ENCODE data around the gene NR1H2. TPM values are rescaled to one million over a fixed set of nuclear protein-coding genes. Genes with fewer than 3 reads are reported as not detected.
"Not testable (repeated sequence)": the region's sequence is repeated elsewhere in the genome, so short reads cannot be mapped to it uniquely, and the experiment has no call there.

Gene NR1H2
- polyA plus RNA-seq, 1 experiment, result 23.7 TPM

DNA sequence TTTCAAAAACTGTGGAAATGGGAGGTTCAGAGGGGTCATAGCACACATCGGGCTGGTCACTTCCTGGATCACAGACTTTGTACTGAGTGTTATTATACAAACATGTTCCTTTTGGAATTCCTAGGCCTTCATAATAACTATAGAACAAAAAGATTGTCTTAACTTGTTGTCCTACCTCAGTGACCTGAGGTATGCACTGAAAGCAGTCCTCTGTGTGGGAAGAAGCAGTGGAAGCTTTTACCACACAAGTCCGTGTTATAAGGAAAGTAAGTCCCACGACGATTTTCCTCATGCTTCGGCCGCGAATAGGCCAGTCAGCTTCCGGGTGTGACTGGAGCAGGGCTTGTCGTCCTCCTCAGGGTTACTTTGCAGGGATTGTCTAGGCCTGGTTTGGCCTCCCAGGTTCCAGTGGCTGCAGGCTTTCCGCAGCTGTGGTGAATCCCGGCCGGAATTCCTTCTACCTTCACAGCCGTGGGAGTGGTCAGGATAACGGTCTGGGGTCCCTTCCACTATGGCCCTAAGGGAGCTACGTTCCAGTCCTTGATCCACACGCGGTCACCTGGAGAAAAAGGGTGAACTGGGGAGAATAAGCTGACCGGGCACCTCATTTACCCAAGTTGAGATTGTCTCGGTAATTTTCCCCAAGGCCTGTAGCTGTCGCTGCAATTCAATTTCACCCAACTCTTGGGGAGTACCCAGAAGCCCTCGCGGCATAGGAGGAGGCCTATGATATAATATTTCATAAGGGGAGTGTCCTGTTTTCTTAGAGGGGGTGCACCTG is 26.8 kb upstream of the NR1H2 start:
- TF ChIP-seq CTCF (IDR thresholded peaks at IDR 0.05; ENCODE audit: low read depth, low read length), result no peak
- Histone ChIP-seq H3K27me3 (ENCODE audit: control insufficient read depth, insufficient read depth, low read length) (peaks cover 7% of the 10 kb centered on the region), H3K27ac (ENCODE audit: low read depth, low read length) (no peak overlapping the region), H3K4me3 (ENCODE audit: low read depth, low read length) (no peak overlapping the region), H3K9me3 (ENCODE audit: control insufficient read depth, insufficient read depth, low read length) (peaks cover 10% of the 10 kb centered on the region)
- ChIA-PET POLR2A (no interaction called here), CTCF (no interaction called here)
- no peak for DNase-seq (ENCODE audit: low read depth, low spot score)

DNA sequence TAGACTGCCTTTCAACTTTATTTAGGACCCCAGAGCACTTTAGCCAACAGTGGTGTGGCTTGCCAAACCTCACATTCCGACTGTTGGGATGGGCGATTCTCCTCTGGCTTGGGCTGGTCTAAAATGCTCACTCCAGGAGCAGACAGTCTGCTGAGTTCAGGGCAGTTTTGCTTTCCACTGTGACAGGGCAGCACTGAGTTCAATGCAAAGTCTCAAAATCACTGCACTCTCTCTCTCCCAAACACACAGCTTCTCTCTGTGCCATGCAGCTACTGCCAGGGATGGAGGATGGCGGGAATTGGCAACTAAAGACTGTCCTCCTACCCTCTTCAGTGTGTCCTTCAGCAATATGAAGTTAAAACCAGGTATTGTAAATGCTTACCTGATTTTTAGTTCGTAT is 24.0 kb upstream of the NR1H2 start:
- Histone ChIP-seq H3K27me3 (ENCODE audit: control insufficient read depth, insufficient read depth, low read length) (peaks cover 7% of the 10 kb centered on the region), H3K9me3 (ENCODE audit: control insufficient read depth, insufficient read depth, low read length) (0 out of 2 replicates have a peak, but pooled peaks cover under 1% of the 10 kb centered on the region), H3K4me3 (ENCODE audit: low read depth, low read length) (no peak overlapping the region), H3K27ac (ENCODE audit: low read depth, low read length) (no peak overlapping the region)
- DNase-seq (ENCODE audit: low read depth, low spot score), result no peak
- no peak for TF ChIP-seq CTCF (IDR thresholded peaks at IDR 0.05; ENCODE audit: low read depth, low read length)
- CTCF ChIA-PET, result no interaction called here
- POLR2A ChIA-PET, result no interaction called here

GRCh38 chr19:50353487-50353880 is 22.8 kb upstream of the NR1H2 start:
- H3K9me3 ChIP-seq (ENCODE audit: control insufficient read depth, insufficient read depth, low read length); H3K27ac ChIP-seq (ENCODE audit: low read depth, low read length); H3K4me3 ChIP-seq (ENCODE audit: low read depth, low read length); H3K27me3 ChIP-seq (ENCODE audit: control insufficient read depth, insufficient read depth, low read length); POLR2A ChIA-PET; DNase-seq (ENCODE audit: low read depth, low spot score): not testable (repeated sequence)
- CTCF ChIA-PET, result interaction anchor here (0.6 kb wide), 2 partner anchors 429 to 504 kb away, joined by 3 read pairs; no protein-coding TSS in a partner anchor

DNA sequence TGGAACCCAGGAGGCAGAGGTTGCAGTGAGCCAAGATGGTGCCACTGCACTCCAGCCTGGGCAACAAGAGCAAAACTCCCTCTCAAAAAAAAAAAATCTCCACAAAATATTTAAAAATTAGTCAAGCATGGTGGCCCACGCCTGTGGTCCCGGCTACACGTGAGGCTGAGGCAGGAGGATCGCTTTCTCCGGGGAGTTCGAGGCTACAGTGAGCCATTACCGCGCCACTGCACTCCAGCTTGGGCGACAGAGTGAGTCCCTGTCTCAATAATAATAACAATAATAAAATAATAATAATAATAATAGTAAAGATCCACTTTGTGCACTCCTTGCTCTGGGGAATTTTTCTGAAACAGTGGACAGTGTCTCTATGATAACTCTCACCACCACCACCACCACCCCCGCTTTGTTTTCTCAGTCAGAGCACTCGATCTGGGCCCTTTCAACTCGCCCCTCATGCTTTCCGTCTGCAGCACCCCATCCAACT is 19.5 kb upstream of the NR1H2 start:
- Histone ChIP-seq H3K9me3 (ENCODE audit: control insufficient read depth, insufficient read depth, low read length) (peaks cover 9% of the 10 kb centered on the region), H3K27me3 (ENCODE audit: control insufficient read depth, insufficient read depth, low read length) (peaks cover 4% of the 10 kb centered on the region)
- CTCF ChIA-PET, result interaction anchor here (0.7 to 2.3 kb wide), 21 partner anchors 10 to 636 kb away, joined by 3 to 22 read pairs (median 4); partner anchors contain the start of gene JOSD2

More for the DNA sequence above, 19.5 kb upstream of the NR1H2 start:
- POLR2A ChIA-PET, result interaction anchor here (0.7 kb wide), 2 partner anchors 108 to 438 kb away, joined by 3 read pairs; no protein-coding TSS in a partner anchor
- TF ChIP-seq CTCF (IDR thresholded peaks at IDR 0.05; ENCODE audit: low read depth, low read length), result no peak
- Histone ChIP-seq H3K4me3 (ENCODE audit: low read depth, low read length) (no peak overlapping the region), H3K27ac (ENCODE audit: low read depth, low read length) (no peak overlapping the region)
- DNase-seq (ENCODE audit: low read depth, low spot score), result no peak
